GM19351 (cell line): ENCODE data around the gene LIMCH1.

Experiments used
- ATAC-seq: cut with Tn5 transposase; IDR thresholded peaks from one replicate; pipeline ENCODE4 v1.9.1; 2021; ENCODE audit warnings: mild to moderate bottlenecking, moderate library complexity; ENCODE audit not compliant: unreplicated experiment

The LIMCH1 gene

DNA sequence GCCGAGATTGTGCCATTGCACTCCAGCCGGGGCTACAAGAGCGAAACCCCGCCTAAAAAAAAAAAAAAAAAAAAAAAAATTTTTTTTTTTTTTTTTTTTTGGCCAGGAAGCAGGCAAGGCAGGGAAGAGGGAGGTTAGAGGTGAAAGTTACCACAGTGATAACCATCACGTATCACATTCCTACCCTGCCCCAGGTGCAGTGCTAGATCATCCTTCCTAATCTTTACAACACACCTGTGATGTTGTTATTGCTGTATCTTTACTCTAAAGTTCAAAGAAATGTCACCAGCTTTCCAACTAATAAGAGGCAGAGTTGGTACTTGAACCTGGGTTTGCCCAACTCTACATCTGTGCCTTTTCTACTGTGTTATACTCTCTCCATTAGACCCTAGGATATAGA lies 7.2 kb upstream of the LIMCH1 start:
- no peak for ATAC-seq

DNA sequence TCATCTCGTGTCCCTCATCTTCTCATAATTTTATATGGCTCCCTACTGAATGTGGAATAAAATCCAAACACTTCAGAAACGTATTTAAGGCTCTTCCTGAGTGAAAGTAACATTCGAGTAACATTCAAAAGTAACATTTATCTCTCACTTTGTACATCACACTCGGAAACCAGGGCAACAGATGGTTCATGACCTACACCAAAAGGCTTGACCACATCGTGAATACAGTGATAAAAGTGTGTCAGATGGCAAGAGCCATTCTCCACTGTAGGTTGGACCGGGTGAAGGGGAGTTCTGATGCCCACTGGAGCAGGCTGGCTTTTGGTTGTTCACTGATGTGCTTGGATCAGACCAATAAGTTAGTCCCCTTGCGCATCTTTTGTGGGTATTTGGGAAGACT lies 5.6 kb upstream of the LIMCH1 start:
- no peak for ATAC-seq

DNA sequence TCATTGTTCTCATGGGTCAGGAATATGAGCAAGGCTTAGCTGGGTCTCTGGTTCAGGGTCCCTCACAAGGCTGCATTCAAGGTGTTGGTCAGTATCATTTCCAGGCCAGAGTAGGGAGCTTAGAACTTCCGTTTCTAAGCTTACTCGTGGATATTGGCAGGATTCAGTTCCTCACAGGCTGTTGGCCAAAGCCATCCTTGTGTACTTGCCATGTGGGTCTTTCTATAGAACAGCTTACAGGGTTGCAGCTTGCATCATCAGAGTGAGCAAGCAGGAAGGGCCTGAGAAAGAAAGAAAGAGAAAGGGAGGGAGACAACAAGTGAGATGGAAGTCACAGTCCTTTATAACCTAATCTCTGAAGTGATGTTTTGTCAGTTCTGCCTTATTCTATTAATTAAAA lies 5.1 kb upstream of the LIMCH1 start:
- no peak for ATAC-seq

DNA sequence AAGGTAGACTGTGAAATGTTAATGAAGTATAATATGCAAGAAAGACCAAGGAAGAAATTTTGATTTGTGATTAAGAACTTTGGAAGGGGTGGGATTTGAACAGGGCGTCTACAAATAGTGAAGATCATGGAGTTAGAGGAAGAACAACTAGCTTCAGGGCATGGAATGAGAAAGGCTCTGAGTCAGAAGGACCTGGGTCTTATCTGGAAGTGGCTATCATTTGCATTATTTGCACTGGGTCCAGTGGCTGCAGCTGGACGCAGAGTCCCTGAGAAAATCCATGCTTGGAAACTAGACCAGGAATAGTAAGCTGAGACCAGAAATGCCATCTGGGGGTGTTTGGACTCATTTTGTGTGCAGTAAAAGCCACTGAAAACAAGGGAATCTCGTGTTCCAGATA lies 4.3 kb upstream of the LIMCH1 start:
- no peak for ATAC-seq

DNA sequence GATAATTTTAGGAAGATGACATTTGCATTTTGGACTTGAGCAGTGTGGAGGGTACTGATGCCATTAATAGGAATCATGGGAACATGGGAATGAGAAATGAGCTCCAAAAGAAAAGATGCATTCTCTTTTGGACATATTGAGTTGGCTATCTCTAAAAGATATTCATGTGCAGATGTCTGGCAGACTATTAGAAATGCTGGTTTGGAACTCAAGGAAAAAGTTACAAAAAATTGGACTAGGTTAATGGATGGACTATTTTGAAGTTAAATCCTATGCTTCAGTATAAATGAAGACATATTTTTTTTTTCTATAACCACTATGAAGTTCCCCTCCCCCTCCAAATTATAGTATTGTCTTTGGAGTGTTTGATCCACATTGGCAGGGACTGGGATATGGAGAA lies 3.6 kb upstream of the LIMCH1 start:
- ATAC-seq, result no peak

DNA sequence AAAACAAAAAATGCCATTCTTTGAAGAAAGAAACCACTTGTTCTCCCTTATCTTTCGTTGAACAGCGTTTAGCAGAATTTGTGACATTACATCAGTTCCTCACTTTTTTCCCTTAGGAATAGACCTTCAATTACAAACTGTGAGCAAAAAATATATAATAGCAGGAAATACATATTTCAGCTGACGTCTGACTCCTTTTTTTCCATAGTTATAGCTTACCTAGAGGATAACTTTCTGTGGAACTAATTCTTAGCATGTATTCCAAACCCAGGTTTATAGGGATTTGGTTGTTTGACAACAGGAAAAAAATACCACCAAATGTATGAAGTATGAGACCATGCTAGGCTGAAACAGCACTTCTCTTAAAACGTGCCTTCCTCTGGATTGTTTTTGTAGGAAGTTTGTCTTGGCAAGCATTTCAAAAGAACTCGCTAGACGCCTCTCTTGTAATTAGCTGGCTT lies 2.0 kb upstream of the LIMCH1 start:
- ATAC-seq, result no peak

DNA sequence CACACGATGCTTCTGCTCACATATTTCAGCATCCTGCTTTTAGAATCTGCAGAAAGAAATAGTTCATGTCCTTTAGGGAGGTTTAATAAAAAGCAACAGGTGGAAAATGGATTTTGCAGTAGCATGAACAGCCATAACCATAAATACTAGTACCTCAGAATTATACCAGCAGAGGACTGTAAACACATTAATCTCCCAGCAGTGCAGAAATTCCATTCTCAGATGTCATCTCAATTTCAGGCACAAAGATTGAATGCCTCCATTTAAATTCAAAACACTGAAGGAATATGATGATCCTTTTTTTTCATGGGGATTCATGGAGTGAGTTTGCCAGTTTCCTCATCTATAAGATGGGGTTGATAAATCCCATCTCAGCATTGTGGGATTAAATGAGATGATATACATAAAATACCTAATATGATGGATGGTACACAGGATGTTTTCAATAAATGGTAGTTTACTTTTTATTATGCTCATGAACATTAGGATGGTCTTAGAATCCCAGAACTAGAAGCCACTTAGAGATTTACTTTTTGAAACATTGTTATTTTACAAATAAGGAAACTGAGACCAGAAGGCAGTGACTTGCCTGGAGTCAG lies 566 bp upstream of the LIMCH1 start:
- ATAC-seq, result no peak

DNA sequence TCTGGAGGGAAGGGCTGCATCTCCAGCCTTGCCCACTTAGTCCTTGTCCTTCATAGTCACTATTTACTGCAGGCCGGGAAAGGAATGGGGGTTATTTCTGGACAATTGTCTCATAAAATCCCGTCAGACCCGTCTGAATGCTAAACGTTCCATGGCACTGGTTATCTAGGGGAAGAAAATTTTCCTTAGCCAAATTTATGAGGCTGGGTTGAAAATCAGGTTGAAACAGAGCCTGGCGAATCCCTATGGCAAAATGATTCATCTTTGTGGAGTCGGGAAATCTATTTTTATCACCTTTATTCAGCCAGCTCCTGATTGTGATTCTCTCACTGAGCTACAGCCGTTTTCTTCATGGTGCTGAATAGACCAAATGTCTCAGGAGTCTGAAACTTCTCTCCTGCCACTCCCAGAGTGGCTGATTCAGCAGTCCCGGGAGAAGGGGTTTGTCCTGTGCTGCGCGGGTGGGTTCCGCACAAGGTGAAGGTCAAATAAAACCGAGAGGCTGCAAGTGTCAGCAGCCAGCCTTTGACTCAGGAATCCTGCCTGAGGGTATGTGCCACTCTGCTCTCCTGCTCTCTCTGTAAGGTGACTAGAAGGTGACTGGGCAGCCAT lies 1.0 kb downstream of the LIMCH1 start:
- no peak for ATAC-seq

DNA sequence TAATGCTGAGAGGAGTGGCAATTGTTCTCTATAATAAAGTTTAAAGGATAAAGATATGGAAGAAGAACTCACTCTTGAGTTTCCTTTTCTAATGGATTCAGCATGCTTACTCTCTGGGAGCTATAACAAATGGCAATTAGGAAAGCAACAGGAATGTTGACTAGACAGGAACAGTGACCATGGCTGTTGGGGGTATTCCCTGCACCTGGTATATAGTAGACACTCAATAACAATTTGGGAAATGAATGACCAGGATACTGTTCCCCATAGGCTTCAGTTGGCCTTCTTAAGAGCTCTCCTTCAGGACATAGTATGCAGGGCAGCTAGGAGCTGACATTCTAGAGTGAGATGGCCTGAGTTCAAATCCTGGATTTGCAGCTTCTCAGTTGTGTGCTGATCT lies 1.8 kb downstream of the LIMCH1 start:
- no peak for ATAC-seq

DNA sequence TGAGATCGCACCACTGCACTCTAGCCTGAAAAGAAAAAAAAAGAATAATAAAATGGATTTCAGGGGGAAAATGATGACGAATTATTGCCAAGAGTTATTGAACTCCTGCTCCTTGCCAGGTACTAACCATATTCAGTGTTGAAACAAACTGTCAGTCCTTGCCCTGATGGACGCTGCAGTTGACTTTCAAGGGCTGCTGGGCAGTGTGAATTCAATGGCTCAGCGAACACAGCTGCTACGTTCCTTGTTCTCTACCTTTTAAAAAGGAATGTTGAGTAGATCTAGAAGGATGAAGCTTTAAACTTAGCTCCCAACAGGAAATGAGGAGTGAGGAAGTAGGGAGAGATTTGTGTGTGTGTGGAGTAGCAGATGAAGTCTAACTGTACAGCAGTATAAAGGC lies 2.7 kb downstream of the LIMCH1 start:
- ATAC-seq, result no peak

DNA sequence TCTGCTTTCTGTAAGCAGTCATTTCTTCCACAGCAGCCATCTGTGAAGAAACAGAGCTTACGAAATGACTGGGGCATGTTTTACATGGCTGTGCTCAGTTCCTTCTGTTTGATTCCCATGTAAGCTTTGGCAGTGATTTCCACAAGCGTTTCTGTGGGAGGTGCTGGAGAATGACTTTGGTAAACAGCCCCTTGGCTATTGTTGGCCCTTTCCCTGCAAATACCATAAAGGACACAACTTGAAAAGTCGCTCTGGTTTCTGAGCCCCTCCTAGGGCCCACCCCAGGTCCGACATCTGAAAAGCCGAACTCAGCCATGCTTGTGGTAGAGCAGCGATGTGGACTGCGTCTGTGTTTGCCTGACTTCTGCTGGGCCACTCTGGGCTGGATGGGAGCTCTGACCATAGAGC lies 3.7 kb downstream of the LIMCH1 start:
- no peak for ATAC-seq

DNA sequence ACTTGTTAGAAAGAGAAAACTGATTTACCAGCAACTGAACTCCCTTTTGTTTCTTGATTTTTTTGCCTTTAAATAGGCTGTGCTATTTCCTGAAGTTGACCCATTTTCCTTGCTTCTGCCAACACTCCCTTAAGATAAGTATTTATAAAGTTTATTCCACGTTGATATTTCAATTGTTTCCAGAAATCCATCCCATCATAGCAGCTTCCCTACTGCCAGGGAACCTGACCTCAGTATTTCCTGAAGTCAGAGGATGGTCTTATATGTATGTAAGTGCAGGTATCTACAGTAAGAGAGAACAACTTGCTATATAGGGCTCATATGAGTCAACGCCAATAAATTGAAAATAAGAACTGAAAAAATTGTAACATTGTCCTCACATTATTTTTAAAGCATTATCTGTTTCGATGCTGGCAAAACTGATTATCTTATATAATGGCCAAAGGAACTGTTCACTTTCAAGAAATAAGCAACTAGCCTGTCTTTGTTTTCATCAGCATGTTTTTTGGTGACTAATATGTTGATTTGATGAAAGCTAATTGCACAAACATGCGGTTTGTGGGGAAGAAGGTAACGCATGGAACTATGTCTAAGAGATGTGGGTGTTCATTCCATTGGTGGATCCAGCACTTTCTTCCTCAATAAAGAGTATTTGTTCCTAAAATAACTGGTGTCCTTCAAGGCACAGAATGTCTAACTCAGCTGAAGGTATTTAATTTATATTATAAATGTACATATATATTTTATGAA lies 4.7 kb downstream of the LIMCH1 start:
- no peak for ATAC-seq

DNA sequence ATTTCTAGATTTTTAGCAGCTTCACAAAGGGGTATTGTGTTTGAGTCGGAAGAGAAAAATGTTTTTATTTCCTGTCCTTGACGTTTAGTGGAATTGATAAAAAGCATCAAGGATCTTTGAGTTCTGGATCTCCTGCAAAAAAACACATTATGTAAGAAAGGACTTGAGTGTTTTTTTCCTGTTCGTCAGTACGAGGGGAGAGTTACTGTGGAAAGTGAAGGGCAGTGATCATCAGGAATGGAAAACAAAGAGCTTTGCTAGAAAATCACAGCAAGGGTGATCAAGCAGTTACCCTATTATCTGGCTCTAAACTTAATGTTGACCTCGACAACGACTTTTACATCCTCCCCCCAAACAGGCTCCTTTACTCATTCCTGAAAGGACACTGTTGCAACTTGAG lies 7.3 kb downstream of the LIMCH1 start:
- ATAC-seq, result no peak

DNA sequence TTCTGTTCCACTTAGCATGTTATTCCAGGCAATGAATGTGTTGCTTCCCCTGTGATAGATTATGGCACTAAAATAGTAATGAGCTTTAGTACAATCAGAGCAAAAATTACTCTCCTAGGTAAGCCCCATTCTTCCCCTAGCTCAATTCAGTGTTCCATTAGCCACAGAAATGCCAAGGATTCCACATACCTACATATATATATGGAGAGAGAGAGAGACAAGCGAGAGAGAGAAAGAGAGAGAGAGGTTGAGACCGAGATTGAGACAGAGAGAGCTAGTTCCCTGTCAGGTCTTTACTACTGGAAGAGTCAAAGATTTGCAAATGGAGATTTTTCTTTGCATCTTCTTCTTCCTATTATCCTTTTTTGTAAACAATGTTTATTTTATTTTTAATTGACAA lies 8.7 kb downstream of the LIMCH1 start:
- no peak for ATAC-seq

DNA sequence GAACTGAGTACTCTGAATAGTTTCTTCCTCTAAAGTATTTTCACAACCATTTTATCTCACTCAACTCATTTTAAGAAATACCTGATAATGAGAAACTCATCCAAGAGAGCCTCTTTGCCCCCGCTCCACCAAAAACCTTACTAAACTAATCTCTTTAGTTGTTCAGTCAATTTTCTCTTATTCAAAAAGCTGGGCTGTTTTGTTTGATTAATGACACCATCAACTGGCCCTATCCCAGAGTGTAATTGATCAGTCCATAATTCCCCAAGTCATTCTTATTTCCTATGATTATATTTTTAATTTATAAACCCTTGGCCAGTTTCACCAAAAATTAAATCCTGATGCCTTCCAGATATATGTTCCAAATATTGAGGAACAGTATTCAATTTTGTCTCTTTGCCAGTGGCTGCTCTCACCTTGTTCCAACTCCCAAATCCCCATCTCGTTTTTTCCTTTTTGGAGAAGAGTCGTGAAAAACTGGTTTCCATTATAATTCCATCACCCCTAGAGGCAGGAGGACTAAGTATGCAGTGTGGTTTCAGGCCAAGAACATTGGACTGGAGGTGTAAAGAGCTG lies 10.4 kb downstream of the LIMCH1 start:
- ATAC-seq, result no peak

DNA sequence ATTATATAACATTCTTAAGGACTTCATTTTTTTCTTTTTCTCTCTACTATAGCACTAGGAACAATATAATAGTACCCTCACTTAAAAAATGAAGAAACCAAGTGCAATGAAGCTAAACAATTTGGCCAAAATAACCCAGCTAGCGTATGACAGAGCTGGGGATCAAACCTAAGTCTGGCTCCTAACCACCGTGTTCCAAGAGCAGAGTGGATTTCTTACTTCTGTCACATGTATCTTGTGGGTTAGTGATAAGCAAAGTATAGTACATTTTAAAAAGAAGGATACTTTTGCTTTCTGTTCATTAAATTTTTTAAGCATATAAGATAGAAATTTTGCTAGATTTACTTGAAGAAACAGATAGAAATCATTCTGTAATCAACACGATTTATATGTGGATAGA lies 11.5 kb downstream of the LIMCH1 start:
- no peak for ATAC-seq

DNA sequence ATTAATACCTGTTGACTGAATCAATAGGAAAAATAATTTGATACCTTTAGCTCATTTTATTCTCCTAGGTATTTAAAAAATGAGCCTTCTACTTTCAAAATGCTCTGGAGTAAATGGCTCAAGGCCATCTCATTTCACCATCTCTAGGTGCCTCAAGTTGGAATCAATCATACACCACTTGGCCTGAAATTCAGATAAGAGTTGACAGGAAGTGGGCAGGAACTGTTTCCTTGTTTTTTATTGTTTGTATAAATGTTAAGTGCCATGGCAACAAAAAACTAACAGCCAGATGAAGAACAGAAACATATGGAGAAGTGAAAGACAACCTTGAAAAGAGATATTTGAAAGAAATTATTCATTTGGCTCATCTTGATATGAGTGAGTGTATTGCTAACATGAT lies 12.4 kb downstream of the LIMCH1 start:
- ATAC-seq, result no peak

DNA sequence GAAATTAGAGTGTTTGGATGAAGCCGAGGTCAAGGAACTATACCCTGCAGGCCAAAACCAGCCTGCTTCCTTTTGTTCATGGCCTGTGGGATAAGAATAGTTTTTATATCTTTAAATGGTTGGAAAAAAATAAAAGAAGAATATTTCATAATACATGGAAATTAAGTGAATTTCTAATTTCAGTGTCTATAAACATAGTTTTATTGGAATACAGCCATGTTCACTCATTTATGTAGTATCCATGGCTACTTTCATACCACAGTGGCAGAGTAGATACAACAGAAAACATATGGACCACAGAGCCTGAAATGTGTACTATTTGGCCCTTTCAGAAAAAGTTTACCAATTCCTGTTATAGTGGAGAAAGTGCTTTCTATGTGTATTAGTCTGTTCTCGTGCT lies 13.6 kb downstream of the LIMCH1 start:
- ATAC-seq, result no peak

DNA sequence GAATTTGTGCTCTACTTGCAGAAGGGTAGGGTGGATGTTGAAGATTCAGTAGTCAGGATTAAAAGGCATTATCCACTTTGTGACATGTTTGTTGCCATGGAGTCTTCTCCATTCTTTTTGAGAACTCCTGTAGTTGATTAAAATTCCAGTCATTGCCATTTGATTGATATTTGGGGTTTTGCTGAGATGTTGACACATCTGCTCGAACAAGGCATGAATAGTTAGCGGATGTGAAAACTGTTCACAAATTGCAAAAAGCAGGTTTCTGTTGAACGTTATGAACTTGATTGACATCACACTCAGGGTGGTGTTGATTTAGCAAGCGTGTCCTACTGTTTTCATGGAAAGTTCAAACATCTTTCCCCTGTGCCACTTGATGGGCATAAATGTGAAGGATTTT lies 16.9 kb downstream of the LIMCH1 start:
- ATAC-seq, result no peak

DNA sequence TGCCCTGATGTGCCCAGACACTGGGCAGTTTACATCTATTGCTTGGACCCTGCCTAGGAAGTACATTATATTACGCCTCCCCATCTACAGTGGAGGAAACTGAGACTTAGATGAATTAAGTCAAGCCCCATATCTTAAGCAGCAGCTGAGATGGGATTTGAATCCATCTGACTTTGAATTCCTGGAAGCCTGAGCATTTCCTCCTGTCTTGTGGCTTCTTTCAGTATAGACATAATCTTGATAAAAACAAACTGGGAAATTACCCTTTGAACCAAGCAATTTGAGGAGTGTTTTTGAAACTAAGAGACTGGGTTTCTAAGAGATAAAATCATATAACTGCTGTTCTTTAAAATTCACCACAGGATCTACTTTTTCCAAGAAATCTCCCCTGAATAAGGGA lies 18.6 kb downstream of the LIMCH1 start:
- ATAC-seq, result no peak

DNA sequence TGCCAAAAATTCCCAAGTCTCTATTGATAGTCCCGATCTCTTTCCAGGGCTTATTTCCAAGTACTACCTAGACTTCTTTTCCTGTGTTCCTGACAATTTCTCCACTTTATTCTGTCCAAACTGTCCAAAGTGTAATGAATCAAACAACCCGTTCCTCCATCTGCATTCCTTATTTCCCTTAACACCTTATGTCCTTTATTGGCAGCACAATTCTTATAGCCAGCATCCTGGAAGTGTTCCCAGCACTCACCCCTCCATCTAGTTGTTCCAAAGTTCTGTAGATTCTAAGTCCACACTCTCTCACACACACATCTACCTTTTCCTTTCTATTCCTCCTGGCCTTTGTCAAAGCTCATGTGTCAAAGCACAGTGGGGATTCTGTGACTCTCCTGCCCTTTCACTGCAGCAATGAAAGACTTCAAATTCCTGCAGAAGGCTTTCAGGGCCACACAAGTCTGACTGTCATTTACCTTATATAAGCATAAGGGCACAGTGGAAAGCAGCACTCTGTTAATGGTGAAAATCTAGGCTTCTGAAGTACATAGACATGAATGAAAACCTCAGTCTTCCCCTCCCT lies 22.1 kb downstream of the LIMCH1 start:
- ATAC-seq, result no peak

DNA sequence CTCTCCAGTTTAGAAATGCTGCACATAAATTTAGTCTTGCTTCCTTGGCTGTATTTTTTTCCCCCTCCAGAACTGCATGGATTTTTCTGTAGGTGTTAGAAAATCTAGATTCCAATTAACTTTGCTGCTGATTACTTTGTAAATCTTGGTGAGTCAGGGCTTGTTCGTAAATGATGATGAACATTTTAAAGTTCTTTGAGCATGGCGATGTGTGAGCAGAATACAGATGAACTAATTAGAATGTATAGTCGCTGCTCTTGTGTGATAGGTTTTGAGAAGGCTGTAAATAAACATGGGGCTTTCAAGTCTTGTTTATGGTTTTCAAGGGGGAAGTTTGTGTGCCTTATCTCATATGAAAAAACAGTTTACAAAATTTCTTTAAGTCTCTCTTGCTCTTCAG lies 23.3 kb downstream of the LIMCH1 start:
- ATAC-seq, result no peak
